SK-N-SH treated with all-trans-retinoic acid at 6 μM for 48 hours (cell line): ENCODE measurements around the gene BANP.

Experiments
- ISL1 ChIP-seq: fragments of 250-450 bp; sonication (Bioruptor Pico); IDR thresholded peaks from 2 replicates; pipeline ENCODE4 v2.1.2; 2022; ENCODE audit warnings: mild to moderate bottlenecking, moderate library complexity
- TOX ChIP-seq: fragments of 250-450 bp; sonication (Bioruptor Pico); IDR thresholded peaks from 2 replicates; pipeline ENCODE4 v1.8.0; 2021; ENCODE audit warnings: mild to moderate bottlenecking, moderate library complexity, borderline replicate concordance
- ZFP3 ChIP-seq: fragments of 250-450 bp; sonication (Bioruptor Pico); IDR thresholded peaks from 2 replicates; pipeline ENCODE4 v1.5.0; 2020; ENCODE audit warnings: mild to moderate bottlenecking, moderate library complexity
- ZNF565 ChIP-seq: fragments of 450-650 bp; formaldehyde crosslinking; conservative IDR thresholded peaks from 2 replicates; pipeline ENCODE4 v1.5.0; 2020; ENCODE audit warnings: low read depth, mild to moderate bottlenecking, moderate library complexity
- ZNF70 ChIP-seq: fragments of 450-650 bp; formaldehyde crosslinking; IDR thresholded peaks from 2 replicates; pipeline ENCODE4 v1.5.0; 2020; ENCODE audit warnings: mild to moderate bottlenecking, moderate library complexity

DNA sequence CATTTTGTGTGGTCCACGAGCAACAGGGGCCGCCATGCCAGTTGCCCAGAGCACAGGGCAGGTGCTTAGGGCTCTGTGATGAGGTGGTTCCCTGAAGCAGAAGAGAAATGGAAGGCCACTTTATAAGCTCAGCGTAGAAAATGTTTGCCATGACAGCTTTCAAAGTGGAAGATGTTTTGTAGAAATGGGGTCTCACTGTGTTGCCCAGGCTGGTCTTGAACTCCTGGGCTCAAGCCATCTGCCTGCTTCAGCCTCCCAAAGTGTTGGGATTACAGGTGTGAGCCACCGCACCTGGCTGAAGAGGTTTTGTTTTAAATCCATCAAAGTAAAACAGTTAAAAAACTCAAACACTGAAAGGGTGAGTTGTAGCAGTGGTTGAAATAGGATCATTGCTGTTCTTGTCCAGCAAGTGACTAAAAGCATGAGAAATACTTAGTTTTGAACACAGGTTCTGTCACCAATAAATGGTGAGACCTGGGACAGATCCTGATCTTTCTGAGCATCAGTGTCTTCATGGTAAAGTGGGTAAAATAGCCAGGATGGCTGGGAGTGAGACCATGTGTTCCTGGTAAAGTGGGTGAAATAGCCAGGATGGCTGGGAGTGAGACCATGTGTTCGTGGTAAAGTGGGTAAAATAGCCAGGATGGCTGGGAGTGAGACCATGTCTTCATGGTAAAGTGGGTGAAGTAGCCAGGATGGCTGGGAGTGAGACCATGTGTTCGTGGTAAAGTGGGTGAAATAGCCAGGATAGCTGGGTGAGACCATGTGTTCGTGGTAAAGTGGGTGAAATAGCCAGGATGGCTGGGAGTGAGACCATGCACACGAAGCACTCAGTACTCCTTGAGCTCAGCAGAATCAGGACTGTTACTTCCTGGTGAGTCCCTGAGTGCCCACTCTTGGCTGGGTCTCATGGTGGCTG is 46.0 kb downstream of the BANP start:
- TF ChIP-seq TOX (CRISPR knock-in tag), result no peak
- no peak for TF ChIP-seq ISL1 (CRISPR knock-in tag)
- no peak for TF ChIP-seq ZFP3
- TF ChIP-seq ZNF70, result no peak
- no peak for TF ChIP-seq ZNF565 (CRISPR knock-in tag)
